OCI-LY7 (cell line): ENCODE results near the gene SEC11A.

Source experiments
- CTCF ChIP-seq: fragments of 200-600 bp; sonication (generic); conservative IDR thresholded peaks from 2 replicates; pipeline ENCODE4 v1.5.1; 2014; ENCODE audit warnings: mild to moderate bottlenecking, antibody characterized with exemption, low read length, moderate library complexity, mixed read lengths
- EZH2phosphoT487 ChIP-seq: fragments of 200-600 bp; sonication (generic); IDR thresholded peaks from 2 replicates; pipeline ENCODE4 v1.6.1; 2018; ENCODE audit warnings: low read depth, borderline replicate concordance, mild to moderate bottlenecking, mixed run types, antibody characterized with exemption, low read length, moderate library complexity, mixed read lengths

DNA sequence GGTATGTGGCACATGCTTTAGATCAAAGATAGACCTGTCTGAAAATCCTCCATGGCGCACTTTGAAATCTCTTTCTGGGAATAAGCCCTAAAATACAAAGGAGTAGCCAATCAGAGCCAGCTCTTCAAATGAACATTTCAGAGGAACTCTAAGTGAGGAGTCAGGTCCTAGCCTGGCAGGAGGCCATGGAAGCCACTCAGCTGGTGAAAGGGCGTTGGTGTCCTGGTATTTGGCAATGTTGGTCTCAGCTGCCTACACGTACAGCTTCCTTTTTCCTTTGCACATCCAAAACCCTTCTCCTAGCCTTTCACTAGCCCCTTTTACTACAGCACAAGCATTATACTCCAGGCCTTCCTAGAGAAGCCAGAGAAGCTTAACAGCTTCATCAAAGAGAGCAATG, 67.4 kb downstream of the SEC11A start:
- TF ChIP-seq CTCF (no peak), EZH2phosphoT487 (no peak)
